ENCODE measurements around the gene PAOX.

- TF ChIP-seq GATA2 (IDR thresholded peaks at IDR 0.05; ENCODE audit: low read depth, low read length) (no peak), GATA3 (IDR thresholded peaks at IDR 0.05; ENCODE audit: low read depth, low read length) (no peak)
Measured at GRCh38 chr10:133334503-133335245, 44.4 kb upstream of the PAOX start.

Measured in SH-SY5Y (cell line).